ENCODE measurements around the gene OCSTAMP. TPM values are rescaled to one million over a fixed set of nuclear protein-coding genes. Genes with fewer than 3 reads are reported as not detected.

Gene OCSTAMP
- total and polyA plus RNA-seq, 10 of the 15 experiments (the other 5 are each of a cell fraction or from before 2014, with no cell fraction given) = 0.09 to 0.46 (median 0.22) TPM; not detected in 2

GRCh38 chr20:46554828-46555227, 4.4 kb upstream of the OCSTAMP start:
- H3K27ac ChIP-seq (ENCODE audit: control insufficient read depth, insufficient read depth) = 0 out of 2 replicates have a peak overlapping the region, but pooled peaks have one; percentile 16
- 67% methylated on average over 3 of the region's 3 CpGs for WGBS (ENCODE audit: insufficient coverage, insufficient replicate concordance, low lambda C conversion rate, missing lambda C conversion rate)
- no peak for ATAC-seq
- ChIA-PET SMC1A (ENCODE audit: uncharacterized antibody, unreplicated experiment) (interaction anchor here (1.0 to 1.3 kb wide), 2 partner anchors 19 to 127 kb away, joined by 3 read pairs; no protein-coding TSS in a partner anchor), RAD21 (ENCODE audit: unreplicated experiment) (no interaction called here), POLR2A (interaction anchor here (1.2 kb wide), 1 partner anchor 134 kb away, joined by 4 read pairs; the partner anchor contains the start of gene TP53RK), CTCF (interaction anchor here (1.2 to 3.2 kb wide), 3 partner anchors 10 to 205 kb away, joined by 3 to 12 read pairs (median 10); no protein-coding TSS in a partner anchor)
- TF ChIP-seq ATF7 (IDR thresholded peaks at IDR 0.05; ENCODE audit: low read depth) (no peak), SRF (IDR thresholded peaks at IDR 0.05; ENCODE audit: low read depth in 2 of 2, low read length in 2 of 2) (no peak), LARP7 (IDR thresholded peaks at IDR 0.05) (no peak), RAD21 (IDR thresholded peaks at IDR 0.05; ENCODE audit: insufficient read depth, low read depth, low read length) (no peak), EED (IDR thresholded peaks at IDR 0.05; ENCODE audit: low read depth) (no peak), YY1 (IDR thresholded peaks at IDR 0.05; ENCODE audit: low read depth, low read length) (no peak), CTCF (IDR thresholded peaks at IDR 0.05 in 2 of 3, conservative IDR thresholded peaks at IDR 0.05 in 1 of 3; ENCODE audit: control insufficient read depth in 2 of 3, extremely low read depth in 1 of 3, insufficient read depth in 1 of 3, low read depth in 3 of 3, low read length in 3 of 3) (no peak), CHD1 (IDR thresholded peaks at IDR 0.05; ENCODE audit: low read depth, low read length) (no peak), CHD2 (IDR thresholded peaks at IDR 0.05; ENCODE audit: borderline replicate concordance, low read depth, low read length) (no peak), MAX (IDR thresholded peaks at IDR 0.05; ENCODE audit: low read depth, low read length) (no peak), NBN (IDR thresholded peaks at IDR 0.05) (no peak), SREBF2 (IDR thresholded peaks at IDR 0.05; ENCODE audit: low read length) (no peak), USF1 (IDR thresholded peaks at IDR 0.05; ENCODE audit: borderline replicate concordance, extremely low read length, insufficient read depth, low read depth, low read length) (no peak), ZNF592 (IDR thresholded peaks at IDR 0.05) (no peak)
- H2AFZ ChIP-seq (ENCODE audit: control insufficient read depth, low read depth, low read length) = no peak overlapping the region
- no peak for DNase-seq (ENCODE audit: low read depth, low spot score)
- H3K36me3 ChIP-seq (ENCODE audit: control insufficient read depth in 2 of 2, insufficient read depth in 2 of 2, low read length in 1 of 2) = no peaks in the 10 kb centered on the region
- intact Hi-C loops (cut with micrococcal nuclease; ENCODE audit: unreplicated experiment) = no loop called here
- no peak overlapping the region for H3K4me3 ChIP-seq
- H3K79me2 ChIP-seq (ENCODE audit: control insufficient read depth, insufficient read depth, low read length) = no peaks in the 10 kb centered on the region
- H4K20me1 ChIP-seq (ENCODE audit: control insufficient read depth, insufficient read depth) = no peaks in the 10 kb centered on the region
- in situ Hi-C loops (cut with MboI) = loop anchor here (10.0 kb wide), 1 partner anchor 130 kb away; the partner anchor contains the start of gene TP53RK
- no peaks in the 10 kb centered on the region for H3K27me3 ChIP-seq (replicated peaks in 1 of 2; ENCODE audit: control insufficient read depth in 2 of 2, insufficient read depth in 2 of 2, low read length in 1 of 2)
- no peak for FAIRE-seq
- BruUV-seq (replicated peaks) = no TSS peak
- no peak overlapping the region for H3K9ac ChIP-seq (ENCODE audit: control insufficient read depth, insufficient read depth, low read length)
- peaks cover 64% of the 10 kb centered on the region for H3K4me1 ChIP-seq (ENCODE audit: control insufficient read depth, insufficient read depth, low read length)
- H3K9me3 ChIP-seq (replicated peaks; ENCODE audit: control insufficient read depth, insufficient read depth, low read length) = no peaks in the 10 kb centered on the region
- H3K4me2 ChIP-seq (ENCODE audit: control insufficient read depth, insufficient read depth) = no peak overlapping the region
